ENCODE data around the gene TNS4.

TNS4 gene

DNA sequence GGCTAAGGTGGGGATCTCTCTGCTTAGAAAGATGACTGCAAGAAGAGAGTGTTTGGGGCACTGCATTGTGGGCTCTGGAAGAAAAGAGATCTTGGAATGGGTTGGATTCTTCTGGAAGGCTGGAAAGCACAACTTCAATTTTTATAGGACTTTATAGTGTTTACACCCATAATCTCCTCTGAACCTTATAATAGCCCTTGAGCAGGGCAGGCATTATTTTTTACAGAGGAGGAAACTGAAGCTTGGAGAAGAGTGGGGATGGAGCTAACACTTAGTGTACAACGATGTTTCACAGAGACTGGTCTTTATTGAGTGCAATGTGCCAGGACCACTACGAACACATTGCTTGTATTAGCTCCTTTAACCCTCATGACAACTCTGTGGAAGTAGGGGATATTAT, 10.4 kb downstream of the TNS4 start:
- no peak for DNase-seq

DNA sequence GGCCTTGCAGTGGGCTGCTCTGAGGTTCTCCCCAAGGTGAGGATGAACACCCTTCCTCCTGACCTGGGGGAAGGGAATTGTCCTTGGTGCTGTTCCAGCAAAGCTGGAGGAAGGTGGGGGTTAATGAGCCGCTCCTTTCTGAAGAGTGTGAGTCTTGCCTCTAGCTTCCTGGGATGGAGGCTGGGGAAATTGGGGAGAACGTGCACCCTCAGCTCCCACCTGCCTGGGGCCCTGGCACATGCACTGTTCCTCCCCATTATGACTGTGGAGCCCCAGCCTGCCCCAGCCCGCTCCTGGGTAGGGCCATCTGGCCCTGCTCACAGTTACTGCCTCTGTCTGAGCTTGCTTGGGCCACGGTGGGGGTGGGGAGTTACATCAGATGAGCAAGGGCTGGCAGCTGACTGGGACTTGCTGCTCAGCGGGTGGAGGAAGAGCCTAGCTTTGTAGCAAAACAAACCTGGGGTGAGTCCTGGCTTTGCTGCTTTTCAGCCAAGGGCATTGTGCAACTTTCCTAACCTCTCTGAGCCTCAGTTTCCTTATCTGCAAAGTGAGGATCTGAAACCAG, 11.1 kb downstream of the TNS4 start:
- no peak for DNase-seq

DNA sequence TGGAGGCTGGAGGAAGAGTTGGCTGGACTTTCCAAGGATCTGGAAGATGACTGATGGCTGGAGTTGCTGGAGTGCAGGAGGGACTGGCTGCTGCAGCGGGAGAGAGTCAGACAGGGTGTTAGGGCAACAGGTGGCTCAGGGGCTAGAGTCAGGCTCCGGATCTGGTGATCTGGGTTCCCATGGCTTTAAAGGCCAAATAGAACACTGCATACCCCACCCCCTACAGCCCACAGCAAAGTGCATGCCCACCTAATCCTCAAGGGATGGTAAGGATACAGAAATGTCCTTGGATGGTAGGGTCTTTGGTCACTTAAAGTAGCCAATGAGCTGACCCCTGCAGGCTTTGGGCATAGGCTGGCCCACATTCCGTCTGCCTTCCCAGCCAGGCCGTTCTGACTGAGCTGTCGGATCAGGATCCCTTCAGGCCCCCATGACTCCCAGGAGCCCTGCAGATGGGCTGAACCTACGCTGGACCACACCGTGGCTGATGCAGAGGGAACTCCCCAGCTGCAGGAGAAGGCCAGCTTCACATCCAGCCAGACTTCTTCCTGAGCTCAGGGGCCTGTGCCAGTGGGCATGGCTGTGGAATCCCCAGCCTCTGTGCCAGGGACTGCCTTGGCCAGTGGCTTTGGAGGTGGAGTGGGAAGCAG, 13.9 kb downstream of the TNS4 start:
- DNase-seq = no peak

DNA sequence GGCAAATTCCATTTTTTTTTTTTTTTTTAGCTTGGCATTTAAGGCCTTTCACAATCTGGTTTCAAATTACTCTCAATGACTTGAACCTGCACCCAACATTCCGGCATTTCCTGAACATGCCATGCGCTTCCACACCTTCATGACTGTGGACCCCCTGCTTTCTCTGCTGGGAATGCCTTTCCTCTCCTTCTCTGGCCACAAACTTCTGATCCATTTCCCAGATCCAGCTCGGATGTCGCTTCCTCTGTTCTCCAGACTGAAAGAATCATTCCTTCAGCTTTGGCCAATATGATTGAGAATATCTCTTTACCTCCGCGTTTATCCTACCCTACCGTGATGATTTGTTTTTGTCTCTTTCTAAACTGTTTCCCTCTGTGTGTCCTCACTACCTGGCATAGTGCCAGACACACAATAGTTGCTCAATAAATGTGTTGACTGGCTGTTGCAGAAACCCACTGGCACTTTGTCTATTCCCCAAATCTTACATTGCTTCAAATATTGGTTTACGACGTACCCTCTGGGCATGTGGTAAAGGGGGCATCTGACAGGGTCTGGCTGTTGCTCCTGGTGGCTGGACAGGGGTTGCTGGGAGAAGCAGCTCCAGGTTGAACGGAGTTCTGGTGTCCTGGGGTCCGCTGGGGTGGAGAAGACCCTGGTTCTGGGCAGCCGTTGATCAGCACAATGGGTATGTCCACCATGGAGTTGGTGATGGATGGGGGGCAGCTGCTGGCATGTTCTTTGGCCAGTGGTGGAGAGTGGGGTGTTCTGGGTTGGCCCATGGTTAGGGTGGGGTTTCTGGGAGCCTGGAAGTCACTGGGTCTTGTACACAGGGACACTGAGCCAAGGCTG, 14.7 kb downstream of the TNS4 start:
- DNase-seq = no peak

DNA sequence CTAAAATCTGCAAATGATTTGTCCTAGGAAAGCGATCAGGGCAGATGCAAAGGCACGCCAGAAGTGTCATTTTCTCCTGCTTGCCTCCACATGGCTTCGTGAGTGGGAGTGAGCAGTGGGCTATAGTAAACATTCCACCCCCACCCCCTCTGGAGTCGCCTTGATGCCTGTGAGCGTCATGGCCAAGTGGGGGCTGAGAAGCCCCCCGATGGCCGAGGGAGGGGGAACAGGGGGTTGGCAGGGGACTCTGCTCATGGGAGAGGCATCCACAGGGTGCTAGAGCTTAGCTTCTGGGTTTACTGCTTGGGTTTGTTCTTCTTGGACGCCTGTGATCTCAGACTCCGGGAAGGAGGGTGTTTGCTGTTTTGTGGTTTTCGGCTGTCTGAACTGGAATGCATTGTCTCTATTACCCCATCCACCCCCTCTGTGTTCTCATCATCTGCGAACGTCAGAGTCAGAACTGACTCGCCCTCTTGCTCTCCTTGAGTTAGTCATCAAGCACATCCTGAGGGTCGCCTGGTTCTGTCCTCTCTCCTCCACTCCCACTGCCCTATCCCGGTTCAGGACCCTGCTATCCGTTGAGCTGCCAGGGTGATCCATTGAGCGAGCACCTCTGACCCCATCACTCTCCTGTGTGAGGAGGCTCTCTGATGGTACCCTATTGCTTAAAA, 15.4 kb downstream of the TNS4 start:
- DNase-seq = no peak

DNA sequence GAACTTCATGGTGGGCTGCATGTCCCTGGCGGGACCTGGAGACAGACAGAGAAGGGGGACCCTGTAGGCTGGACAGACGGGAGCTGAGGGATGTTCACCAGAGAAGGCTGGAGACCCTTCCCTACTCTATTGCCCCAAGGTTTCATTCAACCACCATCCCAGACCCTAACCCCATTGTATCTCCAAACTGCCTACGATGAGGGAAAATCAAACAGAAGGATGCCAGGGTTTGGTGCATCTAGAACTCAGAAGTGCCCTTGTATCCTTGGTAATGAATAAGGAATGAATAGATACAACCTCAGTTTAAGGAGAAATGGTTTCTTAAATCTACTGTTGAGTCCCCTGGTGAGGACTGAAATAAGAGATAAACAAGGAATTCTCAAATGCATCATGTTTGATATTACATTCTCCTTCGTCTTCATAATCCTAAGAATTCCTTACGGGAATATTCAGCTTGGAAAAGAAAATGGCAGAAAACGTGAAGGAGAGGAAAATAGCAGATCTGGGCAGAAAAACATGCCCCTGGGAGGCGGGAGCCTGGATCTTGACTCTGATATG, 16.4 kb downstream of the TNS4 start:
- no peak for DNase-seq

DNA sequence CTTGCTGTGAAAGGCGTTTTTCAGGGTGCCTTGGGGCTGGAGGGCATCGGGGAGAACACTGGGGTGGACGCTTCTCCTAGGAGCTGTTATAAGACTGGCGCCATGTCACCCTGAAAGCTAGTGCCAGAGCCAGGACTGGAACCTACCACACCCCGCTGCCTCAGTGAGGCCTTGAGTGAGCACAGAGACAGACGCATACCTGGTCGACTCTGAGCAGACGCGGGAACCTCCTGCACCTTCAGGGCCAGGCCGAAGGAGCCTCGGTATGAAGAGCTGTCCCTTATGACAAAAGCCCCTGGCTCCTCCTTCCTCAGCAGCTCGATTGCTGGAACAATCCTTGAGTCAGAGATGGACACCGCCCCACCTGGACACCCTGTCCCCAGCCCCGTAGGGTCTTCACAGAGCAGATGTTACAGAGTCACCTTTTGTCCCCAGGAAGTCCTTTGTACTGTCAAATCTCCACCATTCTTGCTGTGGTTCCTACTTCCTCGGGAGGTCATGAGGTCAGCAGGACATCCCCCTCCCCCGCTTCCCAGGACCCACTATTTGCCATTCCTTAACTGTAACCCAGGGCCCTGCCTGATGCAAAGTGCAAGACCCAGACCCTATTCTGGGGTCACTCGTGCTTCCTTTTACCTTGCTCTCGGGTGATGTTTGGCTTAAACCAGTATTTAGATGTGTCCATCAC, 17.0 kb downstream of the TNS4 start:
- DNase-seq = no peak

DNA sequence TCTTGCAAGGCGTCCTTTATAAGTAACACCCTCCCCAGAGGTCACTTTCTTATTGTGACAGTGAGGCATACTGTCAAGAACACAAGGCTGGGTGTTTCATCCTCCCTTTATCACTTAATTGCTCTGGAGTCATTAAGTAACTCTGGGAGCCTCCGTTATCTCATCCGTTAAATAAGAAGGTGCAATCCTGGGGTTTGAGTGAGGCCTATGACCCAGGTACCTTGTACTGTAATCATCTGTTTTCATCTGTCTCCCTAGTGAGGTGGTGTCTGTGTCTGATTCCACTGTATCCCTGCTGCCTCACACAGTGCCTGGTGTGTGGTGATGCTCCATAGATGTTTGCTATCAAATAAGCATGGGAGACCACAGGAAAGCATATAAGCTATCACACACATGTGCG, 17.7 kb downstream of the TNS4 start:
- no peak for DNase-seq

DNA sequence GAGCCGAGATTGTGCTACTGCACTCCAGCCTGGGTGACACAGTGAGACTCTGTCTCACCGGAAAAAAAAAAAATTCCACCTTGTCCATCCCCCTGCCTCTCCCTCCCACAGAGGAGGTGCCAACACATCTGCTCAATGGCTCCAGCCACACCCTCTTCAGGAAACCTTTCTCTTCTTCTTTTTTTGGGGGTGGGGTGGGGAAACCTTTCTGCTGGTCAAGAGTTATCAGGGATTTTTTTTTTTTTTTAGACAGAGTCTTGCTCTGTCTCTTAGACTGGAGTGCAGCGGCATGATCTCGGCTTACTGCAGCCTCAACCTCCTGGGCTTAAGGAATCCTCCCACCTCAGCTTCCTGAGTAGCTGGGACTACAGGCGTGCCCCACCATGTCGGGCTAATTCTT, 18.7 kb downstream of the TNS4 start:
- DNase-seq = no peak

DNA sequence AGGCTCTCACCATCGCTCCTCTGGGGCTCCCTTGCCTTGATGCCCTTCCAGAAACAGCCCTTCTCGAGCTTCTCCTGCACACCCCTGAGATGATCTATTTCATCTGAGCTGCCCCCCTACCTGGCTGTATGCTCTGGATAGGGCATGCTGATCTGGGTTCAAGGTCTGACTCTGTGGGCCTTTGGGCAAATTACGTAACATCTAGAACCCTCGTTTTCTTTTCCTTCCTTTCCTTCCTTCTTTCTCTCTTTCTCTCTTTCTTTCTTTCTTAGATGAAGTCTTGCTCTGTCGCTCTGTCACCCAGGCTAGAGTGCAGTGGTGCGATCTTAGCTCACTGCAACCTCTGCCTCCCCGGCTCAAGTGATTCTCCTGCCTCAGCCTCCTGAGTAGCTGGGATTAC, 20.3 kb downstream of the TNS4 start:
- no peak for DNase-seq

DNA sequence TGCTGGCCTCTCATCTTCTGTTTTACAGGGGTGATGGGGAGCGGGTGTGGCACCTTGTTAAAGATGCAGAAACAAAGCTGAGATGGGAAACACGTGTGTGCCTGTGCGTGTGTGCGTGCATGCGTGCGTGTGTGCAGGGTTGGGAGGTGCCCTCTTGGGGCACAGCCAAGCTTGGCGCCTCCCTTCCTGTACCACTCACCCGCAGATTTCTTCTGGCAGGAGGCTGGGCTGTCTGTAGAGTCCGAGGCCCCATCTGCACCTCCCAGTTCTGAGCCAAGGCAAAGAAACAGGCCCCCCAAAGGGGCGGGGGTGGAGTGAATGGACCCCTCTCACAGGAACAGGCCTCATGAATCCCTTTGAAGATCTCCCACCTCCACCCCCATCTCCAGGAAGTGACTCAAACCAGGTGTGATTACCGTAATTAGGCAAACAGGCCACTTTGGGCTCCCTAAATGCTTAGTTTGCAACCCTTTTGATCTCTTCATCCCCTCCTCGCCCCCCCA, 20.9 kb downstream of the TNS4 start:
- DNase-seq = no peak

DNA sequence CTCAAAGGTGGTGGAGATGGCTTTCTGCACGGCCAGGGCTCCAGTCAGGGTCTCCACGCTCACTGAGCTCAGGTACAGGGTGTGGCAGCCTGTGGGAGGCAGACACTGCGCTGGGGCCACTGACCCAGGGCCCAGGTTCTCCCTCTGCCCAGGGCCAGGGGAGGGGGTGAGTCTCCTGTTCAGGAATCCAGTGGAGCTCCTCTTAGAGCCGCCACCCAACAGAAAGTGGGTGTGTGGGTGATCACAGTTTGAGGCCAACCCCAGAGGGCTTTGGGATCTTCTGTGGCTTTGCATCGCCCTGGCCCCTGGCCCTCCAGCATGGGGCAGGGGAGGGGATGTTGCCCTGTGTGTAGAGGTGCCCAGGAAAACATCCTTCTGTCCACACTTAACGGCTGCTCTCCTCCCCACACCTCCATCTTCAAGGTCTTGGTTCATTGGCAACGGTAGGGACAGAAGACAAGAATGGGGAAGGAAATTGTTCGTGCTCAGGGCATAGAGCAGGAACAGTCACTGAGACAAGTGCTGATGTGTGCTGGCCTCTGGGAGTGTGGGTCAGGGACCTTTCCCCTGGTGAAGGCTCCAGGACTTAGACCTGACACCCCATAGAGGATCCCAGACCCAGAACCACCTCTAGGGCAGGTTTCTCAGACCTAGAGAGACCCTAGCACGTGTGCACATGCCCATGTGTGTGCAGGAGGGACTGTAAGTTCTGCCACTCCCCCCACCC, 21.5 kb downstream of the TNS4 start:
- DNase-seq = no peak

DNA sequence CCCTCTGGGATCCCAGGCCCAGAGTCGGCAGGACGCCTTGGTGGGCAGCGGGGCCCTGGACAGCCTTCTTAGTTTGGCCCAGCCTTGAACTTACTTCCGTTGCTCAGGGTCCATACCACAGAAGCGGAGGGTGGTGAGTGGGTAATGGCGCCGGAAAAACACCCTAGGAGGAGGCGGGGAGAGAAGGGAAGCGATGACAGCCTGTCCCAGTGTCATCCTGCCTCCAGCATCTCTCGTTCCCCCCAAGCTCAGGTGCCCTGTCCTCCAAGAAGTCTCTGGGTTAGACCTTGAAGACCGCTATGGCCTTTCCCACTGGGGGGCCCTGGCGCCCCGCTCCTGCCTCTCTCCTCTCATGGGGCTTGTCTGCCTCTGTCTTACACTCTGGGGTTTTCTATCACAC, 22.9 kb downstream of the TNS4 start:
- DNase-seq = no peak

DNA sequence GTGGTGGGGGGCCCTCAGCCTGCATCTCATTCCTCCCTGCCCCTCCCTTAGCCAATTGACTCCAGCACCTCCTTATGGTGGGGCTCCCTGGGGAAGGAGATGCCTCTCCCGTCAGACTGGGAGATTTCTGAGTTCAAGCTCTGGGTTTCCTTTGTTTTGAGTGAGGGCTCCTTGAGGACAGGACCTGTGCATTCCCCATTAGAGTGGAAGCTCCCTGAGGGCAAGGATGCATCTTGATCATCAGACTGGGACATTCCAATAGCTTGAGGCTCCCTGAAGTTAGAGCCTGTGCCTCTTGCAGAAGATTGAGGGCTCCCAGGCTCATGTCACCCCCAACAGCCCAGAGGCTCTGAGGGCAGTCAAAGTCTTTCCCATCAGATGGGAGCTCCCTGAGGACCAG, 23.6 kb downstream of the TNS4 start:
- DNase-seq = no peak

DNA sequence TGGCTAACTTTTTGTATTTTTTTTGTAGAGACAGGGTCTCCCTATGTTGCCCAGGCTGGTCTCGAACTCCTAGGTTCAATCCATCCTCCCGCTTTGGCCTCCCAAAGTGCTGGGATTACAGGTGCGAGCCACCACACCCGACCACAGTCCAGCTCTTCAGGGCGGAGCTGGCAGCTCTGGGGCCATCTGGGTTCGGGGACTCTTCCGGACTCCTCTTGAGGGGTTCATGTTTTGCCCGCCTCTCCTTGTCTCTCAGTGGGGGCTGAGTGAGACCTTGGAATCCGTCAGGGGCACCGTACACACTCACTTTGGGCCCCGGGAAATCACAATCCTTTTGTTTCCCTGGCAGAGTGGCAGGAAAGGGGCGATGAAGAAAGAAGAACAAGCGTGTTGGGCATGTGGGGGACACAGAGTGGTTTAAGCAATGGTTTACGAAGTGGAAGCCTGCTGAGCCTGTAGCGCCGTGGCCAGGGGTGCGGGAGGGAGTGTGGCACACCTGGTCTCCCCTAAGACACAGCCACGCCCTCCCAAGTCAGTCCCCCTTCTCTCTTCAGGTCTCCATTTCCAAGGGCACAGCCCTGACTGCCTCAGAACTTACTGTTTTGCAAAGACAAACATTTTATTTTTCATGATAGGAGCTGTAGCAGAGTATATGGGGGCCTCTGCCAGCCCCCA, 26.1 kb downstream of the TNS4 start:
- DNase-seq = no peak

DNA sequence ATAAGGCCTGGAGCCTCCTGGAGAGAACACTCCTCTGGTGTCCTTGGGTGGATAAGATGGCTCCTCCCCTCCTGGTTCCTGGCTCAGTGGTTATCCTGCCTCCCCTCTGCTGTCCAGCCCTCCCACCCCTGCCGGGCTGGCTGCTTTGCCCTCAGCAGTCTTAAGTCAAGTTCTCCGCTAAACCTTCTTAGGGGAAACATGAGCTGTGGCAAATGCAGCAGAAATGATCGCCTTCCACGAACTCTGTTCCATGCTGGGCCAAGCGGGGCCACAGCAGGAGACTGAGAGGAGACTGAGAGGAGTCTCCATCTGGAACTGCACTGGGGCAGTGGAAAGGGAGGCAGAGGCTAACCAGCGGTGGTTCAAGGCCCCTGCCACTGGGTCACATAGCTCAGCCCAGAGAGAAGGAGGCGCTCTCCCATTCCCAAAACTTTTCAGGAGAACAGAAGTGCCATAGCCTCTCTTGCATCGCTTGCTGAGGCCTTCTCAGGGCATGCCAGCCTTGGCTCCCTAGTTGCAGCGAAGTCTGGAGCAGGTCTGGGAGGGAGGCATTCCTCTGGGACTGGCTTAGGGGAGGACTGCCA, 26.9 kb downstream of the TNS4 start:
- no peak for DNase-seq

DNA sequence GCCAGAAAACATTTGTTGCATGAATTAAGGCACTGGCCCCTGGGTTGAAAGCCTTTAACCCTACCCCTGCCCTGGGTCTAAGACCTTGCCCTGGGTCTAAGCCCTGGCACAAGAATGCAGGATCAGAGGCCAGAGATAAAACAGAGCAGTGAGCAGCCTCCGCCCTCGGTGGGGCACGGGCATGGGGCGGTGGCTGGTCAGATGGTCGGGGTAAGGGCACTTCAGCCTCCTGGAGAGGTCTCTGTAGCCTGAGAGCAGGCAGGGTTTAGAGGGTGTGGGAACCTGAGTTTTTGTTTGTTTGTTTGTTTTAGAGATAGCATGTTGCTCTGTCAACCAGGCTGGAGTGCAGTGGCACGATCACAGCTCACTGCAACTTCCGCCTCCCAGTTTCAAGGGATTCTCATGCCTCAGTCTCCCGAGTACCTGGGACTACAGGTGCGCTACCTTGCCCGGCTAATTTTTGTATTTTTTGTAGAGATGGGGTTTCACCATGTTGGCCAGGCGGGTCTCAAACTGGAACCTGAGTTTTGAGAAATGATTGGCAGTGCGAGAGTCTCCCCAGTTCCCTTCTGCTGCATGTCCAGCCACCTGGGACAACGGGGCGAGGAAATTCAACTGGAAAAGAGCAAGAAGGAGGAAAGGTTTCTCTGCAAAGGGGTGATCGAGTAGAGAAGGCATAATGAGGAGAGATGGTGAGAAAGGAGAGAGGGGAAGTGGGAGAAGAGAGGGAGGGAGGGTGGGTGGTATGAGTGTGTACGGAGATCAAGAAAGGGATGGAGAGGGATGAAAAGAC, 27.7 kb downstream of the TNS4 start:
- no peak for DNase-seq

DNA sequence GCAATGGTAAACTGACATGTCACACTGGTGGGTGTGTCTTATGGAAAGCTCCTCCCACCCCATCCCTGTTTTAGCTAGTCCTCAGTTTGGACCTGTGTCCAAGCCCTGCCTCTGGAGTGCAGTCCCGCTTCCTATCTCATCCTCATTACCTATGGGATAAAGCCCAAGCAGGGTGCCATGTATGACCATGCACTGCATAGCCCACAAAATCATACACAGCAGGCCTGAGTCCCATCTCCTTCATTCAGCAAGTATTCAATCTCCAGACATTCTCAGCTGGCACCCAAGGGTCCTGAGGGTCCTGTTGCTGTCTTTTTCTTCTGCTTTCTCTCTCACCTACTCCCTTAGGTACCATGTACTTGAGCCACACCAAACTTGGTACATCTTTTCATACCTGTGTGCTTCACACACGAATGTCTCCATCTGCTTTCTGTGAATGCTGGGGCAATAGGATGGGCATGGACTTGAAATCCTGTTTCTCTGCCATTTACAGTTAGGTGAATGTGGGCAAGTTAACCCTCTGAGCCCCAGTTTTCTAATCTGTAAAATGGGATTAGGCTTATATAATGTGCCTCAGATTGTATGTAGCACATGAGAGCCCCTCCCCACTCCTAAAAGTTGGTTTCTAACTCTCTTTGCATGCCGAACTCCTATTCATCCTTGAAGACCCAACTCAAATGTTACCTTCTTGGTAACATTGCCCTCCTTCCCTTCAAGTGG, 28.5 kb downstream of the TNS4 start:
- no peak for DNase-seq

Data from NCI-H2081 treated with DMSO at 0.1 percent for 48 hours (cell line).